HG02610 (cell line): ENCODE measurements around the gene NGB.

Experiments
- ATAC-seq: cut with Tn5 transposase; IDR thresholded peaks from one replicate; pipeline ENCODE4 v1.9.1; 2021; ENCODE audit warnings: mild to moderate bottlenecking, moderate library complexity; ENCODE audit not compliant: unreplicated experiment

The NGB gene

GRCh38 chr14:77238996-77239395 lies 32.0 kb downstream of the NGB start:
- ATAC-seq: no peak

- ATAC-seq: no peak
Measured at GRCh38 chr14:77238356-77238755, 32.6 kb downstream of the NGB start.

- ATAC-seq: no peak
Measured at GRCh38 chr14:77236814-77237213, 34.2 kb downstream of the NGB start.

DNA sequence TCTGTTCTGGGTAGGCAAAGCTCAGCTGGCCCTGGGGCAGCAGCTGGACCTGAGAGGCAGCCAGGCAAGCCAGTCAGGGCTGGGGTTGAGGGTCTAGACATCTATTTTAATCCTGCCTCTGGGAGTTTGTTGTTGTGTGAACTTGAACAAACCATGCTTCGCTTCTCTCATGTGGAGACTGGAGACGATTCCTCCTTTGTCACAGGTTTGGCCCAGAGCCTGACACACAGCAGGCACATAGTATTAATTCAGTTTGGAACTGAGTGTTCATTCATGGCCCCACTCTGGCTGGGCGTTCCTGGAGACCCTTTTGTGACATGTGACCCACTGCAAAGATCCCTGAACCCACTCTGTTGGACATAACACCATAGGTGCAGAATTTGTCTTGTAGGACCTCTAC lies 39.3 kb downstream of the NGB start:
- ATAC-seq: no peak

- no peak for ATAC-seq
Measured at GRCh38 chr14:77230914-77231313, 40.1 kb downstream of the NGB start.

DNA sequence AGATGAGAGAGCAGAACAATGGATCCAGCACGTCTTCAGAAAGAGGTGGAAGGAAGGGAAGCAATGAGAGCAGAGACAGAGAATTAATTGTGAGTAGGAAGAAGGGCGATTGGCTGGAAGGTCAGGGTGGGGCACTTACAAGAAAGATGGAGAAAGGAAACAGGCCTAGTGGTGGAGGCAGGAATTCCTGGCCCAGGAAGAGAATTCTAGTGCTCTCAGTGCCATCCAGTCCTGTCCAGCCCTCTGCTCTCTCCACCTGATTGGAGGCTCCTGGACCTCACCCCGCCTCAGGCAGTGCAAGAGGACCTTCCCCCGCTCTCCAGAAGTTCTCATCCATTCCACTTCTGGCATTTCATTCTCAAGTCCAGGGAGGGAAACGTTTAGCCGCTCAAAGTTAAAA lies 43.0 kb downstream of the NGB start:
- ATAC-seq: no peak

DNA sequence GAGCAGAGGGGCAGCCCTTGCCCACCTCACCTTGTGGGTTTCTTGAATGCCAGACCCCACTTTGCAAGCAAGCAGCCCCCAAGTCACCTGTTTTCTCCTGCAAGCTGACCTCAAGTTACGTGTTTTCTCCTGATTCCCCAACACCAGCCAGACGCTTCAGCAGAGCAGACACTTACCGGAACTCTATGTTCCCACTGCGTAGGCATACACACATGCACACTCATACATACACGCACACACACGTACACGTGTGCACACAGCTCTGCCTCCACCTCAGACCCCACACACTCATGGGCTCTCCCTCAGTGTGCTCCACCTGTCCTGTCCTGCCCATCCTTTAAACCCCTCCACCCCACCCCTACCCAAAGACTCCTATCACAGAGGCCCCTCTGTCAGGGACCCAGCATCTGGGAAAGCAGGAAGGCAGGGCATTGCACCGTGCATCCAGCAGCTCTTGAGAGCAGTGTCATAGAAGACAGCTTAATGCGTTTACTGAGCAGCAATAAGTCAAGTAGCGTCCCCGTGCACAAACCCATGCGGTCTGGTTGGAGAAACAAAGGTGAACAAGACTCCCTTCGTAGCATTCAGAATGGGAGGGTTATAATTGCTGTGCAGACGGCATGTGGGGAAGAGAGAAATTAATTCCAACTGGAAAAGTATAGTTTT lies 45.0 kb downstream of the NGB start:
- no peak for ATAC-seq

DNA sequence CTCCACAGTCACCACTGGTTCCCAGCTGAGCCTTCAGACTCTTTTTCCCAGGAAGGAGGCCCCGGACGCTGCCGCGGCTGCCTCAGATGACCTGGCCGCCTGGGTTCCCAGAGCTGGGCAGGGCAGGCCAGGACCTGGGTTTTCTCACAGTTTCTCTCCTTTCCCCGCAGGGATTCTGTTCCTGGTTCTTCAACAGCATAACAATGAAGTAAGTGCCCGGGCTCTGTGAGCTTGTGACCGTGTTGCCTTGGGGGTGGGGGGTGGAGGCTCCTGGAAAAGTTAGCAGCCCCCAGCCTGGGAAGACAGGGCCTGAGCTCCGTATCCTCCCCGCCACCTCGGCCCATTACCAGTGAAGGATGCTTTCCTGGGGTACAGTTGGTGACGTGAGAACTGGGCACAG lies 45.8 kb downstream of the NGB start:
- ATAC-seq: no peak

DNA sequence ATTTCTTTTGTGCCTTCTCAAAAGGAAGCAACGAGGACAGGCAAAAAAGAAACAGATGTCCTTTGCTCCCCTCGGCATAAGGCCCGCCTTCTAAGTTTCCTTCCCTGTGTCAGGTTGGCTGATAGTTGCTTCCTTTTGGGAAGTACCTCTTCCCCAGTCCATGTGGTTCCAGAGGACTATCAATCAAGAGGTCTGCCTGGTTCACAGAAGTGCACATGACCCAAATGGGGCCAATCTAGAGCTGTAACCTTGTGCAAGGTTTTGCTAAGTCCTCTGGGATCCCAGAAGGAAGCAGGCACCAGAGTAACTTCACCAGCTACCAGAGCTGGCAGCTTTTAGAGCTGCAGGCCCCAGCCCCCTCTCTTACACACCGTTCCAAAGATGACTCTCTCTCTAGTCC lies 46.8 kb downstream of the NGB start:
- no peak for ATAC-seq

GRCh38 chr14:77222546-77223225 lies 48.3 kb downstream of the NGB start:
- ATAC-seq: no peak

DNA sequence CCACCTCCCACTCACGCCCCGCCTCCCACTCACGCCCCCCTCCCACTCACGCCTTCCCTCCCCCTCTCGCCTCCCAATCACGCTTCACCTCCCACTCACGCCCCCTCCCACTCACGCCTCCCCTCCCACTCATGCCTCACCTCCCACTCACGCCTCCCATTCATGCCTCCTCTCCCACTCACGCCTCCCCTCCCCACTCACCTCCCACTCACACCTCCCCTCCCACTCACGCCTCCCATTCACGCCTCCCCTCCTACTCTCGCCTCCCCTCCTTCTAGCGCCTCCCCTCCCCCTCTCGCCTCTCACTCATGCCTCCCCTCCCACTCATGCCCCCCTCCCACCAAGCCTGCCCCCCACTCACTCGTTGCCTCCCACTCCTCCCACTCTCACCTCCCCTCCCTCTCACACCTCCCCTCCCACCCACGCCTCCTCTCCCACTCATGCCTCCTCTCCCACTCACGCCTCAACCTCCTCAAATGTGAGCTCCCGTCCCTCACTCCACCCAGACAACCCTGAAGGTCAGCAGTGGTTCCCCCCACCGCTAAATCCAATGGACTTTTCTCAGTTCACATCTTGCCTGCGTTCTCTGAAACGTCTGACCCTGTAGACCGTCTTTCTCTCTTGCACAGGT lies 49.6 kb downstream of the NGB start:
- no peak for ATAC-seq

GRCh38 chr14:77220246-77221017 lies 50.6 kb downstream of the NGB start:
- no peak for ATAC-seq

DNA sequence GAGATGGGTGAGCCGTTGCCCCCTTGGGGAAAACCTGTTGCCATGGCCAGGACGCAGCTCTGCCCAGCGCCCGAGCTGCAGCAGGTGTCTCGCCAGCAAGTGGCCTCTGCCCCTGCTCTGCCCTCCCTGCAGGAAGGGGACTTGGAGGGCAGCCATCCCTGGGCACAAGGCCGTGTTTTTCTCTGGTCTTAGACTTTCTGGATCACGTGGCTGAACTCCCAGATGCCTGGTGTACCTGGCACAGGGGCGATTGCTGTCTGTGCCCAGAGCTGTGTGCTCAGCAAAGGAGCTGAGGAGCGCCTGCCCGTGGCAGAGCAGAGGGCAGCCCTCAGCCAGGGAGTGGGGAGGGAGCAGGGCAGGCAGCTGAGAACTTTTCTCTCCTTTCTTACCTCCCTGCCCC lies 51.4 kb downstream of the NGB start:
- ATAC-seq: no peak

GRCh38 chr14:77217551-77217950 lies 53.5 kb downstream of the NGB start:
- no peak for ATAC-seq
